Lower leg skin (tissue), 4 donors: ENCODE measurements around the gene EIF4H. TPM values are rescaled to one million over a fixed set of nuclear protein-coding genes. Genes with fewer than 3 reads are reported as not detected.

Source experiments
- DNase-seq, 2 donors: peaks; one replicate each; pipeline ENCODE4 v3.0.0-alpha.2; 2019; ENCODE audit warnings: low spot score in 2 of 2
- H3K4me3 ChIP-seq: fragments of 200-600 bp; sonication (generic); 2 replicates; pipeline ENCODE4 v1.5.1; 2017; ENCODE audit warnings: mild to moderate bottlenecking, low read depth; ENCODE audit not compliant: poor library complexity, severe bottlenecking
- CTCF ChIP-seq, 3 donors: fragments of 450-650 bp; IDR thresholded peaks; one replicate each; pipeline ENCODE4 v1.5.1; 2016; ENCODE audit warnings: antibody characterized with exemption in 3 of 3, mild to moderate bottlenecking in 3 of 3, moderate library complexity in 2 of 3
- POLR2A ChIP-seq, 2 donors: fragments of 450-650 bp; IDR thresholded peaks; one replicate each; pipeline ENCODE4 v1.6.1; 2016 to 2017; ENCODE audit warnings: antibody characterized with exemption in 2 of 2, mild to moderate bottlenecking in 1 of 2, moderate library complexity in 1 of 2
- WGBS, 2 donors: methylation state at CpG; one replicate each; pipeline ENCODE4 v1.1.5; 2018; 5-methylcytosine and 5-hydroxymethylcytosine counted together
- intact Hi-C: fragments of 100-400 bp; cut with DNase I; formaldehyde crosslinking; loops from one replicate; pipeline ENCODE4 v1.15.0; 2023; ENCODE audit warnings: low total_unique reads
- total RNA-seq, 4 donors: library from RNA; depleted of rRNA; stranded (reverse); fragments of >200 nt; gene quantifications; one replicate each; pipeline ENCODE4 v1.1.0, GENCODE V29; 2016

Gene EIF4H
- total RNA-seq, 4 donors from 2014 or later = 259 to 321 (median 296) TPM

- WGBS, 2 donors = 28 to 30% methylated on average over 3 of the region's 3 CpGs
- no peak overlapping the region for H3K4me3 ChIP-seq
- intact Hi-C loops = no loop called here
- DNase-seq = no peak
- TF ChIP-seq POLR2A (IDR thresholded peaks at IDR 0.05) (no peak), CTCF (IDR thresholded peaks at IDR 0.05) (no peak)
Measured at GRCh38 chr7:74176555-74176954, 2.4 kb downstream of the EIF4H start.

DNA sequence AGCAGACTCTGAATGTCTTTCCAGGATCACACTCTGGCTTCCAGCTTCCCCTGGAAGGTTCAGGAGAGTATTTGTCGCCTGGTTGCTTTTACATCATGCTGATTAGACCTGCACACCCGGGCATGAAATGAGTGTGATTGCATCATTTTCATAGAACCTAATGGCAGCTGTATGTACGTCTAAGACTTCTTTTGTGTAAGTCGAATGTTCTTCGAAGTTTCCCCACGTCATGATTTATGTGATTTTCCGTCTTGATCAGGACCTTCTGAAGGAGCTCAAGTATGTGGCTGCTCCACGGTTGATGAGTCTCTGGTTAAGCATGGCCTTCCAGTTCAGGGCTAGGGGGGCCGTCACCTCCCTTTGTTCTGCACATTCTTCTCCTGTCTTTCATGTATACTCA, 4.5 kb downstream of the EIF4H start:
- WGBS, 2 donors = 31% methylated on average over 9 of the region's 9 CpGs
- no peak for DNase-seq
- intact Hi-C loops = no loop called here
- H3K4me3 ChIP-seq = no peak overlapping the region
- no peak for TF ChIP-seq POLR2A (IDR thresholded peaks at IDR 0.05)
- no peak for TF ChIP-seq CTCF (IDR thresholded peaks at IDR 0.05)

- no peak overlapping the region for H3K4me3 ChIP-seq
- TF ChIP-seq CTCF (IDR thresholded peaks at IDR 0.05) (no peak), POLR2A (IDR thresholded peaks at IDR 0.05) (no peak)
- 54 to 63% methylated on average over 3 of the region's 3 CpGs for WGBS, 2 donors
- intact Hi-C loops = no loop called here
- no peak for DNase-seq
Measured at GRCh38 chr7:74179935-74180604, 5.9 kb downstream of the EIF4H start.

GRCh38 chr7:74180866-74181265, 6.7 kb downstream of the EIF4H start:
- WGBS, 2 donors = 75 to 80% methylated on average over 1 of the region's 1 CpG
- intact Hi-C loops = no loop called here
- DNase-seq = no peak

DNA sequence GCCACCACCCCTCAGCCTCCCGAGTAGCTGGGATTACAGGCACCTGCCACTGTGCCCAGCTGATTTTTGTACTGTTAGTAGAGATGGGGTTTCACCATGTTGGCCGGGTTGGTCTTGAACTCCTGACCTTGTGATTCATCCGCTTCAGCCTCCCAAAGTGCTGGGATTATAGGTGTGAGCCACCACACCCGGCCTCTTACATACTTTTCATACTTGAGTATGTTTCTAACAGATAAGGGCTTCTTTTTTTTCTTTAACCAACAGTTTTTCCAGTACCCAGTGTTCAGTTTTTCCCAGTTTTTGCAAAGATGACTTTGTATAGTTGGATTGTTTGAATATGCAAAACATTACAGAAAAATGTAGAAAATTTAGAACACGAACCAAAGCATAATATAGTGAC, 7.7 kb downstream of the EIF4H start:
- intact Hi-C loops = no loop called here
- no peak for DNase-seq
- 69 to 73% methylated on average over 5 of the region's 5 CpGs for WGBS, 2 donors
- no peak overlapping the region for H3K4me3 ChIP-seq
- TF ChIP-seq CTCF (IDR thresholded peaks at IDR 0.05) (no peak), POLR2A (IDR thresholded peaks at IDR 0.05) (no peak)

More at GRCh38 chr7:74180866-74181265, 6.7 kb downstream of the EIF4H start:
- TF ChIP-seq CTCF (IDR thresholded peaks at IDR 0.05) (no peak), POLR2A (IDR thresholded peaks at IDR 0.05) (no peak)
- H3K4me3 ChIP-seq = no peak overlapping the region
